ENCODE data around the gene URI1. TPM values are rescaled to one million over a fixed set of nuclear protein-coding genes. Genes with fewer than 3 reads are reported as not detected.

URI1 gene
- total RNA-seq, 2 experiments from 2014 or later, result 66.1 to 67.0 TPM

GRCh38 chr19:30062907-30063649 is 121.0 kb downstream of the URI1 start:
- Mint-ChIP-seq H3K27me3 (peaks cover 2% of the 10 kb centered on the region), H3K4me3 (no peak overlapping the region), H3K4me1 (peaks cover 8% of the 10 kb centered on the region), H3K9me3 (no peaks in the 10 kb centered on the region), H3K36me3 (no peaks in the 10 kb centered on the region), H3K27ac (no peak overlapping the region)
- POLR2A ChIA-PET, result no interaction called here
- ATAC-seq (ENCODE audit: low read depth) (no peak), DNase-seq (no peak)

- H3K4me1 Mint-ChIP-seq, result peaks cover 8% of the 10 kb centered on the region
- H3K36me3 Mint-ChIP-seq, result no peaks in the 10 kb centered on the region
- no peak overlapping the region for H3K27ac Mint-ChIP-seq
- DNase-seq (no peak), ATAC-seq (ENCODE audit: low read depth) (no peak)
- H3K4me3 Mint-ChIP-seq, result no peak overlapping the region
- H3K27me3 Mint-ChIP-seq, result peaks cover 2% of the 10 kb centered on the region
- no peaks in the 10 kb centered on the region for H3K9me3 Mint-ChIP-seq
- POLR2A ChIA-PET, result no interaction called here
These were observed 121.8 kb downstream of the URI1 start for GRCh38 chr19:30063650-30064347.

GRCh38 chr19:30064348-30064699 is 122.3 kb downstream of the URI1 start:
- POLR2A ChIA-PET, result no interaction called here
- Mint-ChIP-seq H3K27me3 (peaks cover 2% of the 10 kb centered on the region), H3K4me1 (peaks cover 8% of the 10 kb centered on the region), H3K4me3 (no peak overlapping the region), H3K27ac (no peak overlapping the region), H3K9me3 (no peaks in the 10 kb centered on the region), H3K36me3 (no peaks in the 10 kb centered on the region)
- no peak for DNase-seq
- no peak for ATAC-seq (ENCODE audit: low read depth)

GRCh38 chr19:30064771-30065494 is 122.9 kb downstream of the URI1 start:
- DNase-seq, result no peak
- Mint-ChIP-seq H3K9me3 (no peaks in the 10 kb centered on the region), H3K4me1 (peaks cover 8% of the 10 kb centered on the region), H3K27me3 (peaks cover 2% of the 10 kb centered on the region), H3K27ac (no peak overlapping the region), H3K36me3 (no peaks in the 10 kb centered on the region), H3K4me3 (no peak overlapping the region)
- POLR2A ChIA-PET, result no interaction called here
- ATAC-seq (ENCODE audit: low read depth), result no peak

- ATAC-seq (ENCODE audit: low read depth) (no peak), DNase-seq (no peak)
- H3K27ac Mint-ChIP-seq, result no peak overlapping the region
- no peak overlapping the region for H3K4me3 Mint-ChIP-seq
- peaks cover 2% of the 10 kb centered on the region for H3K27me3 Mint-ChIP-seq
- H3K4me1 Mint-ChIP-seq, result peaks cover 8% of the 10 kb centered on the region
- no peaks in the 10 kb centered on the region for H3K9me3 Mint-ChIP-seq
- POLR2A ChIA-PET, result no interaction called here
- H3K36me3 Mint-ChIP-seq, result no peaks in the 10 kb centered on the region
These were observed 123.9 kb downstream of the URI1 start for GRCh38 chr19:30065680-30066606.

Other genes starting within 250 kb of the URI1 start
- 10 to 100 TPM; 31.8 to 38.2 TPM for gene C19orf12, start 227.0 kb upstream of the URI1 start, total RNA-seq
- 10 to 100 TPM; 20.3 to 23.5 TPM for gene CCNE1, start 130.2 kb upstream of the URI1 start, total RNA-seq

All from activated naive CD8-positive, alpha-beta T cell treated with anti-CD3 and anti-CD28 coated beads, Interleukin-2, amount 10 ng/mL, durations not matched to agents 7 days and 5 days (primary cell).